ENCODE results near the gene PRSS53. TPM values are rescaled to one million over a fixed set of nuclear protein-coding genes. Genes with fewer than 3 reads are reported as not detected.

Gene PRSS53
- total and polyA plus RNA-seq, 4 donors, result 0.51 to 14.5 (median 3.0) TPM

DNA sequence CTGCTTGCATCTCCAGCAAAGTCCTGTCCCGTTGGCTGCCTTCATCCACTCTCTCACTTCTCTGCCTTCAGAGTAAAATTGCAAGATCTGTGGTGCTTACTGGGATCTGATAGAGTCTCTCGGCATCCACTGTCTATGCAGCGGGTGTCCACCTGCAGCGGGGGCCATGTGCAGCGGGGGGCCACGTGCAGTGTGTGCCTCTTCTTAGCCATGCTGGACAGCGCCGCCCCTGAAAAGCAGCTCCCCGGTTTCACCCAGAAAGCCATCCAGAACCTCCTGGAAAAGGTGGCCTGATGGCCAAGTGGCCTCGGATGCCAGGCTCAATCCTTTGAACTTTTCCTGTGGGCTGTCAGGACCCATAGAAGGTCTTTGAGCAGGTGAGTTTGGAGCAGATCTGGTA, 45.9 kb downstream of the PRSS53 start:
- Histone ChIP-seq H3K27me3 (ENCODE audit: control insufficient read depth in 4 of 4, insufficient read depth in 4 of 4, low read length in 3 of 4) (no peaks in the 10 kb centered on the region), H3K36me3 (ENCODE audit: control insufficient read depth in 4 of 4, insufficient read depth in 3 of 4, low read depth in 1 of 4, low read length in 3 of 4) (peaks cover 20 to 44% (median 26%) of the 10 kb centered on the region in 4 donors), H3K4me1 (ENCODE audit: control insufficient read depth in 4 of 4, insufficient read depth in 4 of 4, low read length in 3 of 4) (peaks cover 0 to 6% (median 0%) of the 10 kb centered on the region in 4 donors), H3K9ac (ENCODE audit: low read depth in 1 of 2, low read length in 2 of 2) (no peak overlapping the region), H3K4me3 (ENCODE audit: low read depth in 1 of 3, low read length in 3 of 3) (no peak overlapping the region), H3K27ac (ENCODE audit: low read depth in 1 of 2, low read length in 2 of 2) (no peak overlapping the region), H3K9me3 (ENCODE audit: control insufficient read depth in 4 of 4, low read length in 3 of 4) (no peaks in the 10 kb centered on the region)
- no peak for DNase-seq (ENCODE audit: low spot score)
- WGBS, result 93% methylated on average over 10 of the region's 10 CpGs
- TF ChIP-seq, protein P1, sequence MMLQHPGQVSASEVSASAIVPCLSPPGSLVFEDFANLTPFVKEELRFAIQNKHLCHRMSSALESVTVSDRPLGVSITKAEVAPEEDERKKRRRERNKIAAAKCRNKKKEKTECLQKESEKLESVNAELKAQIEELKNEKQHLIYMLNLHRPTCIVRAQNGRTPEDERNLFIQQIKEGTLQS (IDR thresholded peaks at IDR 0.05), result no peak
- TF ChIP-seq, protein P2, sequence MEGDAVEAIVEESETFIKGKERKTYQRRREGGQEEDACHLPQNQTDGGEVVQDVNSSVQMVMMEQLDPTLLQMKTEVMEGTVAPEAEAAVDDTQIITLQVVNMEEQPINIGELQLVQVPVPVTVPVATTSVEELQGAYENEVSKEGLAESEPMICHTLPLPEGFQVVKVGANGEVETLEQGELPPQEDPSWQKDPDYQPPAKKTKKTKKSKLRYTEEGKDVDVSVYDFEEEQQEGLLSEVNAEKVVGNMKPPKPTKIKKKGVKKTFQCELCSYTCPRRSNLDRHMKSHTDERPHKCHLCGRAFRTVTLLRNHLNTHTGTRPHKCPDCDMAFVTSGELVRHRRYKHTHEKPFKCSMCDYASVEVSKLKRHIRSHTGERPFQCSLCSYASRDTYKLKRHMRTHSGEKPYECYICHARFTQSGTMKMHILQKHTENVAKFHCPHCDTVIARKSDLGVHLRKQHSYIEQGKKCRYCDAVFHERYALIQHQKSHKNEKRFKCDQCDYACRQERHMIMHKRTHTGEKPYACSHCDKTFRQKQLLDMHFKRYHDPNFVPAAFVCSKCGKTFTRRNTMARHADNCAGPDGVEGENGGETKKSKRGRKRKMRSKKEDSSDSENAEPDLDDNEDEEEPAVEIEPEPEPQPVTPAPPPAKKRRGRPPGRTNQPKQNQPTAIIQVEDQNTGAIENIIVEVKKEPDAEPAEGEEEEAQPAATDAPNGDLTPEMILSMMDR (IDR thresholded peaks at IDR 0.05; ENCODE audit: low read depth, low read length, missing input control), result no peak
- TF ChIP-seq RAD21 (IDR thresholded peaks at IDR 0.05), result no peak
- TF ChIP-seq, protein P3, sequence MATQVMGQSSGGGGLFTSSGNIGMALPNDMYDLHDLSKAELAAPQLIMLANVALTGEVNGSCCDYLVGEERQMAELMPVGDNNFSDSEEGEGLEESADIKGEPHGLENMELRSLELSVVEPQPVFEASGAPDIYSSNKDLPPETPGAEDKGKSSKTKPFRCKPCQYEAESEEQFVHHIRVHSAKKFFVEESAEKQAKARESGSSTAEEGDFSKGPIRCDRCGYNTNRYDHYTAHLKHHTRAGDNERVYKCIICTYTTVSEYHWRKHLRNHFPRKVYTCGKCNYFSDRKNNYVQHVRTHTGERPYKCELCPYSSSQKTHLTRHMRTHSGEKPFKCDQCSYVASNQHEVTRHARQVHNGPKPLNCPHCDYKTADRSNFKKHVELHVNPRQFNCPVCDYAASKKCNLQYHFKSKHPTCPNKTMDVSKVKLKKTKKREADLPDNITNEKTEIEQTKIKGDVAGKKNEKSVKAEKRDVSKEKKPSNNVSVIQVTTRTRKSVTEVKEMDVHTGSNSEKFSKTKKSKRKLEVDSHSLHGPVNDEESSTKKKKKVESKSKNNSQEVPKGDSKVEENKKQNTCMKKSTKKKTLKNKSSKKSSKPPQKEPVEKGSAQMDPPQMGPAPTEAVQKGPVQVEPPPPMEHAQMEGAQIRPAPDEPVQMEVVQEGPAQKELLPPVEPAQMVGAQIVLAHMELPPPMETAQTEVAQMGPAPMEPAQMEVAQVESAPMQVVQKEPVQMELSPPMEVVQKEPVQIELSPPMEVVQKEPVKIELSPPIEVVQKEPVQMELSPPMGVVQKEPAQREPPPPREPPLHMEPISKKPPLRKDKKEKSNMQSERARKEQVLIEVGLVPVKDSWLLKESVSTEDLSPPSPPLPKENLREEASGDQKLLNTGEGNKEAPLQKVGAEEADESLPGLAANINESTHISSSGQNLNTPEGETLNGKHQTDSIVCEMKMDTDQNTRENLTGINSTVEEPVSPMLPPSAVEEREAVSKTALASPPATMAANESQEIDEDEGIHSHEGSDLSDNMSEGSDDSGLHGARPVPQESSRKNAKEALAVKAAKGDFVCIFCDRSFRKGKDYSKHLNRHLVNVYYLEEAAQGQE (IDR thresholded peaks at IDR 0.05), result no peak

DNA sequence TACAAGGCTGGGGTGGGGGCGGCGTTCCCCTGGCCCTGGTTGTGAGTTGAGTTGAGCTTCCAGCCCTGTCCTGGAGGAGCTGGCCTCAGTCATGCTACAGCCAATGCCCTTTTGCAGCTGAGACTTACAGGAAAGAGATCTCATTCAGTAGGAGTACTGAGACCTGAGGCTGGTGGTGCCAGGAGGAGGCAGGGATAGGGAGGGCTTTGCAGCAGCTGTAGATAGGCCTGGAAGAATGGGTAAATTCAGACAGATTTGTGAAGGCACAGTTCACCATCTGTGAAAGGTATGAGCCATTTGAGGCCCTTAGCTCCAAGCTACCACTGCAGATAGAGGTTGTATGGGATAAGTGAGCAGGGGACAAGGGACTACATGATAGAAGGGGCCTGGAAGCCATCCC, 49.8 kb downstream of the PRSS53 start:
- peaks cover 4 to 13% (median 6%) of the 10 kb centered on the region in 4 donors for H3K4me1 ChIP-seq (ENCODE audit: control insufficient read depth in 4 of 4, insufficient read depth in 4 of 4, low read length in 3 of 4)
- H3K27ac ChIP-seq (ENCODE audit: low read depth in 1 of 2, low read length in 2 of 2), result no peak overlapping the region
- H3K27me3 ChIP-seq (ENCODE audit: control insufficient read depth in 4 of 4, insufficient read depth in 4 of 4, low read length in 3 of 4), result no peaks in the 10 kb centered on the region
- no peak for DNase-seq (ENCODE audit: low spot score)
- H3K4me3 ChIP-seq (ENCODE audit: low read depth in 1 of 3, low read length in 3 of 3), result no peak overlapping the region
- 96% methylated on average over 2 of the region's 2 CpGs for WGBS
- H3K9ac ChIP-seq (ENCODE audit: low read depth in 1 of 2, low read length in 2 of 2), result no peak overlapping the region
- H3K36me3 ChIP-seq (ENCODE audit: control insufficient read depth in 4 of 4, insufficient read depth in 3 of 4, low read depth in 1 of 4, low read length in 3 of 4), result peaks cover 22 to 50% (median 33%) of the 10 kb centered on the region in 4 donors
- H3K9me3 ChIP-seq (ENCODE audit: control insufficient read depth in 4 of 4, low read length in 3 of 4), result no peaks in the 10 kb centered on the region
- TF ChIP-seq TAF1 (conservative IDR thresholded peaks at IDR 0.05), result no peak
- no peak for TF ChIP-seq GABPA (IDR thresholded peaks at IDR 0.05 in 1 of 2, conservative IDR thresholded peaks at IDR 0.05 in 1 of 2)
- no peak for TF ChIP-seq HNF4A (conservative IDR thresholded peaks at IDR 0.05)
- TF ChIP-seq NR2F2 (IDR thresholded peaks at IDR 0.05), result no peak
- TF ChIP-seq, protein P4, sequence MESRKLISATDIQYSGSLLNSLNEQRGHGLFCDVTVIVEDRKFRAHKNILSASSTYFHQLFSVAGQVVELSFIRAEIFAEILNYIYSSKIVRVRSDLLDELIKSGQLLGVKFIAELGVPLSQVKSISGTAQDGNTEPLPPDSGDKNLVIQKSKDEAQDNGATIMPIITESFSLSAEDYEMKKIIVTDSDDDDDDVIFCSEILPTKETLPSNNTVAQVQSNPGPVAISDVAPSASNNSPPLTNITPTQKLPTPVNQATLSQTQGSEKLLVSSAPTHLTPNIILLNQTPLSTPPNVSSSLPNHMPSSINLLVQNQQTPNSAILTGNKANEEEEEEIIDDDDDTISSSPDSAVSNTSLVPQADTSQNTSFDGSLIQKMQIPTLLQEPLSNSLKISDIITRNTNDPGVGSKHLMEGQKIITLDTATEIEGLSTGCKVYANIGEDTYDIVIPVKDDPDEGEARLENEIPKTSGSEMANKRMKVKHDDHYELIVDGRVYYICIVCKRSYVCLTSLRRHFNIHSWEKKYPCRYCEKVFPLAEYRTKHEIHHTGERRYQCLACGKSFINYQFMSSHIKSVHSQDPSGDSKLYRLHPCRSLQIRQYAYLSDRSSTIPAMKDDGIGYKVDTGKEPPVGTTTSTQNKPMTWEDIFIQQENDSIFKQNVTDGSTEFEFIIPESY (IDR thresholded peaks at IDR 0.05), result no peak
- TF ChIP-seq JUND (IDR thresholded peaks at IDR 0.05), result no peak
- TF ChIP-seq RXRA (IDR thresholded peaks at IDR 0.05), result no peak

Measured in liver (tissue), 9 donors.